ENCODE results near the gene PHF14. TPM values are rescaled to one million over a fixed set of nuclear protein-coding genes. Genes with fewer than 3 reads are reported as not detected.
"Not testable (repeated sequence)": the region's sequence is repeated elsewhere in the genome, so short reads cannot be mapped to it uniquely, and the experiment has no call there.

Gene PHF14
- total and polyA plus RNA-seq, 2 experiments from 2014 or later = 72.0 to 87.9 TPM

GRCh38 chr7:10952588-10952987, 21.1 kb upstream of the PHF14 start:
- peaks cover 24% of the 10 kb centered on the region for H3K36me3 Mint-ChIP-seq (ENCODE audit: low read depth)
- ATAC-seq = no peak
- DNase-seq (ENCODE audit: low spot score) = no peak
- no peak overlapping the region for H3K4me3 Mint-ChIP-seq
- Histone ChIP-seq H3K4me2 (no peak overlapping the region), H3K27me3 (ENCODE audit: insufficient read depth) (no peaks in the 10 kb centered on the region), H2AFZ (no peak overlapping the region), H3K36me3 (ENCODE audit: insufficient read depth) (peaks cover 6% of the 10 kb centered on the region; the same call in 1 of the 2 replicates), H3K4me3 (no peak overlapping the region), H3K27ac (ENCODE audit: low read depth) (no peak overlapping the region), H3K4me1 (ENCODE audit: insufficient read depth) (no peaks in the 10 kb centered on the region), H3K9me2 (ENCODE audit: insufficient read depth) (no peaks in the 10 kb centered on the region), H4K20me1 (replicated peaks; ENCODE audit: insufficient read depth) (no peaks in the 10 kb centered on the region), H3F3A (replicated peaks; ENCODE audit: low read depth) (0 out of 2 replicates have a peak, but pooled peaks cover 6% of the 10 kb centered on the region), H3K79me2 (replicated peaks; ENCODE audit: insufficient read depth) (no peaks in the 10 kb centered on the region)
- TF ChIP-seq ZNF331 (CRISPR knock-in tag; IDR thresholded peaks at IDR 0.05; ENCODE audit: low read depth) = no peak
- no peak for TF ChIP-seq ZNF114 (CRISPR knock-in tag; IDR thresholded peaks at IDR 0.05)
- no peak overlapping the region for H3K27ac Mint-ChIP-seq
- H3K4me1 Mint-ChIP-seq = no peaks in the 10 kb centered on the region
- H3K27me3 Mint-ChIP-seq (ENCODE audit: insufficient read depth, low read depth, poor library complexity) = peaks cover 2% of the 10 kb centered on the region
- peaks cover 42% of the 10 kb centered on the region for H3K9me3 Mint-ChIP-seq

- not testable (repeated sequence) for H3K79me2 ChIP-seq (replicated peaks; ENCODE audit: insufficient read depth); H4K20me1 ChIP-seq (replicated peaks; ENCODE audit: insufficient read depth); H2AFZ ChIP-seq; H3K9me2 ChIP-seq (ENCODE audit: insufficient read depth); H3F3A ChIP-seq (replicated peaks; ENCODE audit: low read depth); H3K27me3 ChIP-seq (ENCODE audit: insufficient read depth); H3K4me3 Mint-ChIP-seq; H3K4me3 ChIP-seq; H3K4me1 ChIP-seq (ENCODE audit: insufficient read depth); H3K27me3 Mint-ChIP-seq (ENCODE audit: insufficient read depth, low read depth, poor library complexity); DNase-seq (ENCODE audit: low spot score); H3K4me2 ChIP-seq; H3K36me3 ChIP-seq (ENCODE audit: insufficient read depth); H3K27ac Mint-ChIP-seq; H3K4me1 Mint-ChIP-seq; ATAC-seq; H3K27ac ChIP-seq (ENCODE audit: low read depth)
- Mint-ChIP-seq H3K9me3 (peaks cover 42% of the 10 kb centered on the region), H3K36me3 (ENCODE audit: low read depth) (peaks cover 24% of the 10 kb centered on the region)
Measured at GRCh38 chr7:10953078-10953750, 20.5 kb upstream of the PHF14 start.

GRCh38 chr7:10956528-10956927, 17.1 kb upstream of the PHF14 start:
- Mint-ChIP-seq H3K4me3 (no peak overlapping the region), H3K9me3 (peaks cover 41% of the 10 kb centered on the region), H3K27me3 (ENCODE audit: insufficient read depth, low read depth, poor library complexity) (peaks cover 5% of the 10 kb centered on the region), H3K4me1 (no peaks in the 10 kb centered on the region), H3K27ac (no peak overlapping the region), H3K36me3 (ENCODE audit: low read depth) (peaks cover 19% of the 10 kb centered on the region)
- Histone ChIP-seq H3K36me3 (ENCODE audit: insufficient read depth) (peaks cover 7% of the 10 kb centered on the region; the same call in 1 of the 2 replicates), H3K79me2 (replicated peaks; ENCODE audit: insufficient read depth) (no peaks in the 10 kb centered on the region), H3K9me2 (ENCODE audit: insufficient read depth) (no peaks in the 10 kb centered on the region), H2AFZ (no peak overlapping the region), H3K27ac (ENCODE audit: low read depth) (no peak overlapping the region), H3F3A (replicated peaks; ENCODE audit: low read depth) (no peaks in the 10 kb centered on the region), H3K27me3 (ENCODE audit: insufficient read depth) (no peaks in the 10 kb centered on the region), H3K4me2 (no peak overlapping the region), H3K4me1 (ENCODE audit: insufficient read depth) (no peaks in the 10 kb centered on the region), H3K4me3 (no peak overlapping the region), H4K20me1 (replicated peaks; ENCODE audit: insufficient read depth) (no peaks in the 10 kb centered on the region)
- TF ChIP-seq ZNF331 (CRISPR knock-in tag; IDR thresholded peaks at IDR 0.05; ENCODE audit: low read depth) (no peak), JUNB (IDR thresholded peaks at IDR 0.05; ENCODE audit: unreplicated experiment) (no peak), CTCF (conservative IDR thresholded peaks at IDR 0.05; ENCODE audit: low read depth in 2 of 2) (no peak), ZNF114 (CRISPR knock-in tag; IDR thresholded peaks at IDR 0.05) (no peak), REST (IDR thresholded peaks at IDR 0.05; ENCODE audit: unreplicated experiment) (no peak), NANOG (IDR thresholded peaks at IDR 0.05; ENCODE audit: borderline replicate concordance) (no peak)
- no peak for DNase-seq (ENCODE audit: low spot score)
- no peak for ATAC-seq

GRCh38 chr7:10960242-10960641, 13.4 kb upstream of the PHF14 start:
- H3K9me2 ChIP-seq (ENCODE audit: insufficient read depth); H3K4me3 ChIP-seq; H3K27me3 ChIP-seq (ENCODE audit: insufficient read depth); H3K27me3 Mint-ChIP-seq (ENCODE audit: insufficient read depth, low read depth, poor library complexity); H4K20me1 ChIP-seq (replicated peaks; ENCODE audit: insufficient read depth); H3K4me2 ChIP-seq; H3K4me3 Mint-ChIP-seq; H3K4me1 Mint-ChIP-seq; H3K79me2 ChIP-seq (replicated peaks; ENCODE audit: insufficient read depth); ATAC-seq; H3F3A ChIP-seq (replicated peaks; ENCODE audit: low read depth); H3K4me1 ChIP-seq (ENCODE audit: insufficient read depth); H2AFZ ChIP-seq; H3K27ac Mint-ChIP-seq; H3K27ac ChIP-seq (ENCODE audit: low read depth); DNase-seq (ENCODE audit: low spot score); H3K36me3 ChIP-seq (ENCODE audit: insufficient read depth): not testable (repeated sequence)
- Mint-ChIP-seq H3K36me3 (ENCODE audit: low read depth) (peaks cover 13% of the 10 kb centered on the region), H3K9me3 (peaks cover 30% of the 10 kb centered on the region)
